GM23338 (cell line): Measurements from ENCODE around the gene COL26A1. TPM values are rescaled to one million over a fixed set of nuclear protein-coding genes. Genes with fewer than 3 reads are reported as not detected.

Experiments used
- ATAC-seq: fragments of 200-7000 bp; cut with Tn5 transposase; 3 replicates; pipeline ENCODE4 v1.9.1; 2020
- DNase-seq: peaks from one replicate; pipeline ENCODE4 v3.0.0-alpha.2; 2015; ENCODE audit warnings: low spot score
- H2AFZ ChIP-seq: fragments of 200-600 bp; sonication (generic); 2 replicates; pipeline ENCODE4 v1.8.0; 2016; ENCODE audit warnings: antibody characterized with exemption, mild to moderate bottlenecking, moderate library complexity
- H3F3A ChIP-seq: fragments of 200-600 bp; sonication (generic); replicated peaks from 2 replicates; pipeline ENCODE4 v1.8.0; 2017; ENCODE audit warnings: antibody characterized with exemption, mixed run types, low read depth
- H3K27ac ChIP-seq: fragments of 200-600 bp; sonication (generic); 2 replicates; pipeline ENCODE4 v1.6.1; 2016; ENCODE audit warnings: low read depth
- H3K27me3 ChIP-seq: fragments of 200-600 bp; sonication (generic); 2 replicates; pipeline ENCODE4 v1.8.0; 2016; ENCODE audit warnings: mild to moderate bottlenecking, mixed run types, moderate library complexity; ENCODE audit not compliant: insufficient read depth
- H3K36me3 ChIP-seq: fragments of 200-600 bp; sonication (generic); 2 replicates; pipeline ENCODE4 v1.8.0; 2016; ENCODE audit warnings: mild to moderate bottlenecking; ENCODE audit not compliant: insufficient read depth
- H3K4me1 ChIP-seq: fragments of 200-600 bp; sonication (generic); 2 replicates; pipeline ENCODE4 v1.8.0; 2016; ENCODE audit warnings: mild to moderate bottlenecking, moderate library complexity; ENCODE audit not compliant: insufficient read depth
- H3K4me2 ChIP-seq: fragments of 200-600 bp; sonication (generic); 2 replicates; pipeline ENCODE4 v1.7.1; 2017; ENCODE audit warnings: mixed run types
- H3K4me3 ChIP-seq: fragments of 200-600 bp; sonication (generic); 2 replicates; pipeline ENCODE4 v1.6.1; 2016; ENCODE audit warnings: mixed run types
- H3K79me2 ChIP-seq: fragments of 200-600 bp; sonication (generic); replicated peaks from 2 replicates; pipeline ENCODE4 v1.8.0; 2017; ENCODE audit warnings: mild to moderate bottlenecking; ENCODE audit not compliant: insufficient read depth
- H3K9me2 ChIP-seq: fragments of 200-600 bp; sonication (generic); 2 replicates; pipeline ENCODE4 v1.8.0; 2017; ENCODE audit not compliant: insufficient read depth
- H4K20me1 ChIP-seq: fragments of 200-600 bp; sonication (generic); replicated peaks from 2 replicates; pipeline ENCODE4 v1.8.0; 2017; ENCODE audit warnings: mild to moderate bottlenecking; ENCODE audit not compliant: insufficient read depth
- H3K27ac Mint-ChIP-seq: 2 replicates; pipeline ENCODE4 v1.8.0; 2020; ENCODE audit warnings: inconsistent platforms, mild to moderate bottlenecking, moderate library complexity, mixed read lengths
- H3K27me3 Mint-ChIP-seq: 3 replicates; pipeline ENCODE4 v1.8.0; 2022; ENCODE audit warnings: low read depth, mild to moderate bottlenecking, moderate library complexity, mixed read lengths, inconsistent platforms; ENCODE audit not compliant: insufficient read depth, poor library complexity
- H3K36me3 Mint-ChIP-seq: 3 replicates; pipeline ENCODE4 v1.8.0; 2021; ENCODE audit warnings: low read depth, mild to moderate bottlenecking, inconsistent platforms, moderate library complexity, mixed read lengths
- H3K4me1 Mint-ChIP-seq: 3 replicates; pipeline ENCODE4 v1.8.0; 2020; ENCODE audit warnings: mild to moderate bottlenecking, inconsistent platforms, mixed read lengths
- H3K4me3 Mint-ChIP-seq: 3 replicates; pipeline ENCODE4 v1.8.0; 2021; ENCODE audit warnings: moderate library complexity, mild to moderate bottlenecking, inconsistent platforms, mixed read lengths
- H3K9me3 Mint-ChIP-seq: 3 replicates; pipeline ENCODE4 v1.8.0; 2020; ENCODE audit warnings: moderate library complexity, mild to moderate bottlenecking, inconsistent platforms, mixed read lengths
- CREB1 ChIP-seq: fragments of 250-450 bp; sonication (Bioruptor Pico); IDR thresholded peaks from 2 replicates; pipeline ENCODE4 v1.5.0; 2020; ENCODE audit warnings: low read depth, mild to moderate bottlenecking, moderate library complexity
- CTCF ChIP-seq, 2 experiments: fragments of 200-600 bp in 1 of 2; sonication (generic) in 1 of 2; conservative IDR thresholded peaks; 2 replicates each; pipeline versions ENCODE4 v1.5.1 to v1.6.1; 2016 to 2017; ENCODE audit warnings: antibody characterized with exemption in 2 of 2, low read depth in 2 of 2, mild to moderate bottlenecking in 2 of 2, moderate library complexity in 1 of 2
- ETS1 ChIP-seq: IDR thresholded peaks from 2 replicates; pipeline ENCODE4 v1.6.1; 2016; ENCODE audit warnings: antibody characterized with exemption
- EZH2 ChIP-seq: fragments of 200-600 bp; sonication (generic); IDR thresholded peaks from one replicate; pipeline ENCODE4 v1.8.0; 2017; ENCODE audit warnings: antibody characterized with exemption, mild to moderate bottlenecking, low read depth; ENCODE audit not compliant: unreplicated experiment
- EZH2phosphoT487 ChIP-seq: fragments of 200-600 bp; sonication (generic); IDR thresholded peaks from one replicate; pipeline ENCODE4 v1.8.1; 2018; ENCODE audit warnings: antibody characterized with exemption; ENCODE audit not compliant: unreplicated experiment
- JUNB ChIP-seq: IDR thresholded peaks from one replicate; pipeline ENCODE4 v1.6.1; 2016; ENCODE audit warnings: antibody characterized with exemption; ENCODE audit not compliant: unreplicated experiment
- NANOG ChIP-seq: IDR thresholded peaks from 2 replicates; pipeline ENCODE4 v1.6.1; 2016; ENCODE audit warnings: antibody characterized with exemption, borderline replicate concordance
- POLR2AphosphoS5 ChIP-seq: IDR thresholded peaks from 2 replicates; pipeline ENCODE4 v1.6.1; 2016; ENCODE audit warnings: antibody characterized with exemption, low read depth
- REST ChIP-seq: IDR thresholded peaks from one replicate; pipeline ENCODE4 v1.6.1; 2018; ENCODE audit warnings: antibody characterized with exemption; ENCODE audit not compliant: unreplicated experiment
- STAT1 ChIP-seq: IDR thresholded peaks from one replicate; pipeline ENCODE4 v1.6.1; 2016; ENCODE audit warnings: antibody characterized with exemption; ENCODE audit not compliant: unreplicated experiment
- ZNF114 ChIP-seq: fragments of 250-450 bp; sonication (Bioruptor Pico); IDR thresholded peaks from 2 replicates; pipeline ENCODE4 v1.5.0; 2020; ENCODE audit warnings: mild to moderate bottlenecking, moderate library complexity
- ZNF331 ChIP-seq: fragments of 250-450 bp; sonication (Bioruptor Pico); IDR thresholded peaks from 2 replicates; pipeline ENCODE4 v1.5.0; 2020; ENCODE audit warnings: low read depth, mild to moderate bottlenecking, moderate library complexity
- ZNF462 ChIP-seq: fragments of 250-450 bp; sonication (Bioruptor Pico); IDR thresholded peaks from 2 replicates; pipeline ENCODE4 v1.5.0; 2020; ENCODE audit warnings: mild to moderate bottlenecking, moderate library complexity
- polyA plus RNA-seq: library from polyadenylated mRNA; unstranded; fragments of >200 nt; fragmentation: Nextera tagmentation; extraction: Ambion mirVana; gene quantifications from 2 replicates; pipeline ENCODE4 v1.2.1, GENCODE V29; 2016
- total RNA-seq: library from RNA; depleted of rRNA; stranded (reverse); fragments of >200 nt; shearing (Covaris generic); gene quantifications from 2 replicates; pipeline ENCODE4 v1.2.3, GENCODE V29; 2014

COL26A1 gene
- total and polyA plus RNA-seq, 2 experiments from 2014 or later: 17.8 to 55.0 TPM

- no peak for DNase-seq
- Histone ChIP-seq H4K20me1 (no peaks in the 10 kb centered on the region), H3K4me2 (no peak overlapping the region), H3K36me3 (no peaks in the 10 kb centered on the region), H3K4me1 (peaks cover 5% of the 10 kb centered on the region), H2AFZ (no peak overlapping the region), H3K9me2 (no peaks in the 10 kb centered on the region), H3K4me3 (no peak overlapping the region), H3F3A (no peaks in the 10 kb centered on the region), H3K27ac (no peak overlapping the region), H3K79me2 (no peaks in the 10 kb centered on the region), H3K27me3 (no peaks in the 10 kb centered on the region)
- peaks cover 19% of the 10 kb centered on the region for H3K36me3 Mint-ChIP-seq
- no peak for ATAC-seq
- TF ChIP-seq STAT1: no peak
- no peak for TF ChIP-seq ETS1
- no peak for TF ChIP-seq CREB1 (CRISPR knock-in tag)
- TF ChIP-seq EZH2phosphoT487: no peak
- TF ChIP-seq NANOG: no peak
- no peak for TF ChIP-seq ZNF114 (CRISPR knock-in tag)
- TF ChIP-seq REST: no peak
- TF ChIP-seq JUNB: no peak
- TF ChIP-seq ZNF331: no peak
- no peak for TF ChIP-seq ZNF462 (CRISPR knock-in tag)
- no peak for TF ChIP-seq CTCF (conservative IDR thresholded peaks at IDR 0.05; ENCODE audit: low read depth in 2 of 2)
- no peak for TF ChIP-seq POLR2AphosphoS5
- TF ChIP-seq EZH2: no peak
- H3K4me3 Mint-ChIP-seq: no peak overlapping the region
- no peak overlapping the region for H3K27ac Mint-ChIP-seq
- peaks cover 7% of the 10 kb centered on the region for H3K4me1 Mint-ChIP-seq
- peaks cover 32% of the 10 kb centered on the region for H3K9me3 Mint-ChIP-seq
- peaks cover 9% of the 10 kb centered on the region for H3K27me3 Mint-ChIP-seq
Measured at GRCh38 chr7:101580596-101580995, 217.9 kb downstream of the COL26A1 start.
